ENCODE results near the gene NMU. TPM values are rescaled to one million over a fixed set of nuclear protein-coding genes. Genes with fewer than 3 reads are reported as not detected.
A peak's percentile ranks its signal among the peaks of the same experiment; 100 is the strongest.
"Not testable (repeated sequence)": the region's sequence is repeated elsewhere in the genome, so short reads cannot be mapped to it uniquely, and the experiment has no call there.

NMU gene
- total RNA-seq, 1 donor from 2014 or later, result 0.71 TPM

DNA sequence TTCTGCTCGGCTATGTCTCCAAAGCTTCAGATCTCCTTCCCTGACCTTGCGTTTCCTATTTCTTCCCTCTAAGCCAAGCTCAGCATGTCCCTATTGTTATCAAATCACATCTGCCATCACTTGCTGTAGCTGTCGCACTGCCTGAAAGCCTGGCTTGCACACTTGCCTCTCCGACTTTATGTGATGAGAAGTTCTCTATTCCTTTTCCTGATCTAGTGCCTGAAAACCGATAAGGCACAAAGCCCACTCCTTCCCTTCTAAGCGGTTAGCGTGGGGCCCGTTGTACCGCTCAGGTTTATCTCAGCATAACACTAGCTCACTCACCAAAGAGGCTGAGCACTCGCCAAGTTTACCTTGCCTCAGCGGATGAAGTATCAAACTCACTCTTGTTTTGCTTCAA is 816 bp downstream of the NMU start:
- H3K36me3 ChIP-seq (ENCODE audit: control insufficient read depth, insufficient read depth, low read length), result no peaks in the 10 kb centered on the region
- peaks cover 9% of the 10 kb centered on the region for H3K27me3 ChIP-seq (ENCODE audit: control insufficient read depth, insufficient read depth, low read length)
- peak overlapping the region; percentile 49 for H3K4me3 ChIP-seq (ENCODE audit: low read depth, low read length)
- DNase-seq (ENCODE audit: low read depth), result no peak
- TF ChIP-seq, protein P1, sequence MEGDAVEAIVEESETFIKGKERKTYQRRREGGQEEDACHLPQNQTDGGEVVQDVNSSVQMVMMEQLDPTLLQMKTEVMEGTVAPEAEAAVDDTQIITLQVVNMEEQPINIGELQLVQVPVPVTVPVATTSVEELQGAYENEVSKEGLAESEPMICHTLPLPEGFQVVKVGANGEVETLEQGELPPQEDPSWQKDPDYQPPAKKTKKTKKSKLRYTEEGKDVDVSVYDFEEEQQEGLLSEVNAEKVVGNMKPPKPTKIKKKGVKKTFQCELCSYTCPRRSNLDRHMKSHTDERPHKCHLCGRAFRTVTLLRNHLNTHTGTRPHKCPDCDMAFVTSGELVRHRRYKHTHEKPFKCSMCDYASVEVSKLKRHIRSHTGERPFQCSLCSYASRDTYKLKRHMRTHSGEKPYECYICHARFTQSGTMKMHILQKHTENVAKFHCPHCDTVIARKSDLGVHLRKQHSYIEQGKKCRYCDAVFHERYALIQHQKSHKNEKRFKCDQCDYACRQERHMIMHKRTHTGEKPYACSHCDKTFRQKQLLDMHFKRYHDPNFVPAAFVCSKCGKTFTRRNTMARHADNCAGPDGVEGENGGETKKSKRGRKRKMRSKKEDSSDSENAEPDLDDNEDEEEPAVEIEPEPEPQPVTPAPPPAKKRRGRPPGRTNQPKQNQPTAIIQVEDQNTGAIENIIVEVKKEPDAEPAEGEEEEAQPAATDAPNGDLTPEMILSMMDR (IDR thresholded peaks at IDR 0.05; ENCODE audit: insufficient read depth, low read length, poor library complexity, severe bottlenecking), result no peak

DNA sequence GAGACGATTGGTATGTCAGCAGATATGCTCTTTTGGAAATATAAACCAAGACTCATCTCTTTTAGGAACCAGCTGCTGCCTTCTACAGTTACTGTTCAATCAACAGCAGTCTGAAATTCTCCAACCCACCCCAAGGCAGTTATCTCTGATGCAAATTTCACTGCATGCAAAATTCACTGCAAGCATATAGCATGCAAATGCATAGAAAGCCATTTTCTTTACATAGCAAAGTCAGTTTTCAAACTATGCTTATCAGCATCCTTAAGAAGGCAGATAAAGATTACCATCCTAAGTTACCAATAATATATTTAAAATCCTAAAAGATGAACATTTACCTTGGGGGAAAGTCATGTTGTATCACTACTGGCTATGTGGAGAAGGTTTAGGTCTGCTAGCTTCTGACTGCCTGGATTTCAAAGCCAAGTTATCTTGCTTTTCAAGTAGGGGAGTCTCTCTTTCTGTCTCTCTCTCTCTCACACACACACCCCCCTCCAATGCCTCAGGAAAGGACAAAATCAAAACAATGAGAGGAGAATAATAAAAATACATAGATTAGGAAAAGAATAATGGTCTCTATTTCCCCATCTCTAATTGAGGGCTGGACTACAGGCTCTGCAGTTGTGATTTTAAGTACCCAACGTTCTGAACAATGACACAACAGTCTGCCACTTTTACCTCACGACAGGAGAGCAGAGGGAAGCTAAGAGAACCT is 1.5 kb downstream of the NMU start:
- TF ChIP-seq, protein P1 (IDR thresholded peaks at IDR 0.05; ENCODE audit: insufficient read depth, low read length, poor library complexity, severe bottlenecking), result no peak
- H3K4me3 ChIP-seq (ENCODE audit: low read depth, low read length), result no peak overlapping the region
- H3K36me3 ChIP-seq (ENCODE audit: control insufficient read depth, insufficient read depth, low read length), result no peaks in the 10 kb centered on the region
- DNase-seq (ENCODE audit: low read depth), result no peak
- H3K27me3 ChIP-seq (ENCODE audit: control insufficient read depth, insufficient read depth, low read length), result peaks cover 9% of the 10 kb centered on the region

DNA sequence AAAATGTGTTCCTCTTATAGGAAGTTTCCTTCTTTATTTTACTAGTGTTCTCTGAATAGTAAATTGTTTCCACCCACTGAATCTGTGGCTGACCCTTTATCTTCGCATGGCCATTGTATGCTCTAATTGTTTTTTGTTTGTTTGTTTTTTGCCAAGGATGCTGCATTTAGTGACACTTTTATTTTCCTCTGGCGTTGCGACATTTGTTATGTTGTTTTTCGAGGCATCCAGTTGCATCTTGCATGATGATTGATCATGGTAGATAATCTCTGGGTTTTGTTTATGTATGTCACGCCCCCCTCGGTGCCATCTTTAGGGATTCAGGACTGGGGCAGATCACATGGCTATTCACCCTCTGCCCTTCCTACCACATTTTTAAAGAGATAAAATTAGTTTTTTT is 2.2 kb downstream of the NMU start:
- H3K4me3 ChIP-seq (ENCODE audit: low read depth, low read length), result no peak overlapping the region
- peaks cover 9% of the 10 kb centered on the region for H3K27me3 ChIP-seq (ENCODE audit: control insufficient read depth, insufficient read depth, low read length)
- H3K36me3 ChIP-seq (ENCODE audit: control insufficient read depth, insufficient read depth, low read length), result no peaks in the 10 kb centered on the region
- TF ChIP-seq, protein P1 (IDR thresholded peaks at IDR 0.05; ENCODE audit: insufficient read depth, low read length, poor library complexity, severe bottlenecking), result no peak
- DNase-seq (ENCODE audit: low read depth), result no peak

DNA sequence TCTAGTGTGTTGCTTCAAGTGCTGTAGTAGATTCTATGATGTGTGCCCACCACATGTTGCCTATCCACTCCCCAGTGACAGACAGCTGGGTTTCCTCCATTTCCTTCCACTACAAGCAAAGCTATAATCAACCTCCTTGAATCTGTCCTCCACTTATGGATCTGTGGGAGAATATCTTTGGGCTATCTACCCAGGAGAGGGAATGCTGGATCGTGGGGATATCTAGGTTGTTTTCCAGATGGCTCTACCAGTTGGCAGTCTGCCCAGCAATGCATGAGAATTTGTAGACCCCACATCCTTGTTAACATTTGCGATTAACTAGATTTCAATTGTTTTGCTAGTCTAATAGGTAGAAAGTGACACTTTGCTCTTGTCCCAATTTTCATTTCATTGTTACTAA is 10.3 kb downstream of the NMU start:
- no peaks in the 10 kb centered on the region for H3K27me3 ChIP-seq (ENCODE audit: control insufficient read depth, insufficient read depth, low read length)
- no peaks in the 10 kb centered on the region for H3K36me3 ChIP-seq (ENCODE audit: control insufficient read depth, insufficient read depth, low read length)
- no peak overlapping the region for H3K4me3 ChIP-seq (ENCODE audit: low read depth, low read length)
- TF ChIP-seq, protein P1 (IDR thresholded peaks at IDR 0.05; ENCODE audit: insufficient read depth, low read length, poor library complexity, severe bottlenecking), result no peak
- DNase-seq (ENCODE audit: low read depth), result no peak

DNA sequence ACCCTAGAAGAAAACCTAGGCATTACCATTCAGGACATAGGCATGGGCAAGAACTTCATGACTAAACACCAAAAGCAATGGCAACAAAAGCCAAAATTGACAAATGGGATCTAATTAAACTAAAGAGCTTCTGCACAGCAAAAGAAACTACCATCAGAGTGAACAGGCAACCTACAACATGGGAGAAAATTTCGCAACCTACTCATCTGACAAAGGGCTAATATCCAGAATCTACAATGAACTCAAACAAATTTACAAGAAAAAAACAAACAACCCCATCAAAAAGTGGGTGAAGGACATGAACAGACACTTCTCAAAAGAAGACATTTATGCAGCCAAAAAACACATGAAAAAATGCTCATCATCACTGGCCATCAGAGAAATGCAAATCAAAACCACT is 12.0 kb downstream of the NMU start:
- not testable (repeated sequence) for H3K27me3 ChIP-seq (ENCODE audit: control insufficient read depth, insufficient read depth, low read length); DNase-seq (ENCODE audit: low read depth); H3K36me3 ChIP-seq (ENCODE audit: control insufficient read depth, insufficient read depth, low read length); H3K4me3 ChIP-seq (ENCODE audit: low read depth, low read length)

DNA sequence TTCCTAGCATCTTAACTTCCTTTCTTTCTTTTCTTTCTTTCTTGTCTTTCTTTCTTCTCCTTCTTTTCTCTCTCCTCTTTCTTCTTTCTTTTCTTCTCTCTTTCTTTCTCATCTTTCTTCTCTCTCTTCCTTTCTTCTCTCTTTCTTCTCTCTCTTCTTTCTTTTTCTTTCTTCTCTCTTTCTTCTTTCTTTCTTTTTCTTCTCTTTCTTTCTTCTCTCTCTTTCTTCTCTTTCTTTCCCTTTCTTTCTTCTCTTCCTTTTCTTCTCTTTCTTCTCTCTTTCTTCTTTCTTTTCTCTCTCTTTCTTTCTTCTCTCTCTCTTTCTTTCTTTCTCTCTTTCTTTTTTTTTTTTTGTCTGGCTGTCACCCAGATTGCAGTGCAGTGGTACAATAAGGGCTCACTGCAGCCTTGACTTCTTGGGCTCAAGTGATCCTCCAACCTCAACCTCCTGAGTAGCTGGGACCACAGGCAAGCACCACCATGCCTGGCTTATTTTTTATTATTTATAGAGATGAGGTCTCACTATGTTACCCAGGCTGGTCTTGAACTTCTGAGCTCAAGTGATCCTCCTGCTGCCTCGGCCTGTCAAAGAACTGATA is 17.5 kb downstream of the NMU start:
- H3K36me3 ChIP-seq (ENCODE audit: control insufficient read depth, insufficient read depth, low read length), result no peaks in the 10 kb centered on the region
- no peaks in the 10 kb centered on the region for H3K27me3 ChIP-seq (ENCODE audit: control insufficient read depth, insufficient read depth, low read length)
- no peak overlapping the region for H3K4me3 ChIP-seq (ENCODE audit: low read depth, low read length)
- no peak for DNase-seq (ENCODE audit: low read depth)
- TF ChIP-seq, protein P1 (IDR thresholded peaks at IDR 0.05; ENCODE audit: insufficient read depth, low read length, poor library complexity, severe bottlenecking), result no peak

Measured in kidney epithelial cell (primary cell).